RWPE2 (cell line): ENCODE data around the gene GPR17.

Experiments used
- ATAC-seq: fragments of 200-7000 bp; cut with Tn5 transposase; 3 replicates; pipeline ENCODE4 v1.9.1; 2021; ENCODE audit warnings: low read depth
- DNase-seq: peaks from one replicate; pipeline ENCODE4 v3.0.0-alpha.2; 2020; ENCODE audit warnings: low spot score
- H3K27ac ChIP-seq: fragments of 450-650 bp; 2 replicates; pipeline ENCODE4 v1.5.1; 2017; ENCODE audit warnings: mild to moderate bottlenecking; ENCODE audit not compliant: poor library complexity, severe bottlenecking
- H3K27me3 ChIP-seq: fragments of 250-450 bp; sonication (Bioruptor Pico); 2 replicates; pipeline ENCODE4 v1.5.1; 2021; ENCODE audit warnings: mild to moderate bottlenecking, moderate library complexity; ENCODE audit not compliant: insufficient read depth, poor library complexity, severe bottlenecking
- H3K36me3 ChIP-seq: fragments of 250-450 bp; sonication (Bioruptor Pico); 2 replicates; pipeline ENCODE4 v1.5.1; 2020; ENCODE audit warnings: low read depth, mild to moderate bottlenecking, moderate library complexity
- H3K4me1 ChIP-seq: fragments of 250-450 bp; sonication (Bioruptor Pico); 2 replicates; pipeline ENCODE4 v1.5.1; 2021; ENCODE audit warnings: mild to moderate bottlenecking, moderate library complexity; ENCODE audit not compliant: insufficient read depth, poor library complexity, severe bottlenecking
- H3K4me3 ChIP-seq: fragments of 250-450 bp; sonication (Bioruptor Pico); 2 replicates; pipeline ENCODE4 v1.5.1; 2021; ENCODE audit warnings: mild to moderate bottlenecking, moderate library complexity; ENCODE audit not compliant: severe bottlenecking
- H3K9me3 ChIP-seq: fragments of 250-450 bp; sonication (Bioruptor Pico); 2 replicates; pipeline ENCODE4 v1.5.1; 2021; ENCODE audit warnings: mild to moderate bottlenecking, moderate library complexity; ENCODE audit not compliant: severe bottlenecking
- CTCF ChIP-seq: fragments of 450-650 bp; IDR thresholded peaks from one replicate; pipeline ENCODE4 v1.5.1; 2017; ENCODE audit warnings: mild to moderate bottlenecking, moderate library complexity; ENCODE audit not compliant: poor library complexity, severe bottlenecking

Gene GPR17

GRCh38 chr2:127607399-127607908 is 38.5 kb upstream of the GPR17 start:
- TF ChIP-seq CTCF = no peak
- DNase-seq = peak; percentile 32
- ATAC-seq = no peak
- Histone ChIP-seq H3K4me3 (no peak overlapping the region), H3K27me3 (no peaks in the 10 kb centered on the region), H3K4me1 (no peaks in the 10 kb centered on the region), H3K27ac (no peak overlapping the region), H3K9me3 (no peaks in the 10 kb centered on the region), H3K36me3 (no peaks in the 10 kb centered on the region)

- no peaks in the 10 kb centered on the region for H3K4me1 ChIP-seq
- H3K4me3 ChIP-seq = no peak overlapping the region
- ATAC-seq (no peak), DNase-seq (peak; percentile 58)
- peaks cover 3% of the 10 kb centered on the region for H3K9me3 ChIP-seq
- H3K27ac ChIP-seq = no peak overlapping the region
- no peak for TF ChIP-seq CTCF
- H3K27me3 ChIP-seq = no peaks in the 10 kb centered on the region
- no peaks in the 10 kb centered on the region for H3K36me3 ChIP-seq
These were observed 37.6 kb upstream of the GPR17 start for GRCh38 chr2:127608061-127609030.

- DNase-seq (peak; percentile 34), ATAC-seq (no peak; the same call in 2 of the 3 replicates)
- Histone ChIP-seq H3K27ac (no peak overlapping the region), H3K4me3 (no peak overlapping the region), H3K4me1 (no peaks in the 10 kb centered on the region), H3K9me3 (peaks cover 8% of the 10 kb centered on the region), H3K36me3 (no peaks in the 10 kb centered on the region), H3K27me3 (no peaks in the 10 kb centered on the region)
- TF ChIP-seq CTCF = no peak
These were observed 36.8 kb upstream of the GPR17 start for GRCh38 chr2:127609031-127609751.

- DNase-seq = peak; percentile 33
- H3K27ac ChIP-seq = no peak overlapping the region
- H3K36me3 ChIP-seq = no peaks in the 10 kb centered on the region
- no peaks in the 10 kb centered on the region for H3K27me3 ChIP-seq
- no peak for ATAC-seq
- peaks cover 8% of the 10 kb centered on the region for H3K9me3 ChIP-seq
- TF ChIP-seq CTCF = no peak
- no peak overlapping the region for H3K4me3 ChIP-seq
- H3K4me1 ChIP-seq = no peaks in the 10 kb centered on the region
These were observed 36.1 kb upstream of the GPR17 start for GRCh38 chr2:127609818-127610217.
